HG02759 (cell line): ENCODE results near the gene BLACAT1.
"Not testable (repeated sequence)": the region's sequence is repeated elsewhere in the genome, so short reads cannot be mapped to it uniquely, and the experiment has no call there.

Experiments used
- ATAC-seq: cut with Tn5 transposase; IDR thresholded peaks from one replicate; pipeline ENCODE4 v1.9.1; 2021; ENCODE audit warnings: mild to moderate bottlenecking, moderate library complexity; ENCODE audit not compliant: unreplicated experiment

BLACAT1 gene

DNA sequence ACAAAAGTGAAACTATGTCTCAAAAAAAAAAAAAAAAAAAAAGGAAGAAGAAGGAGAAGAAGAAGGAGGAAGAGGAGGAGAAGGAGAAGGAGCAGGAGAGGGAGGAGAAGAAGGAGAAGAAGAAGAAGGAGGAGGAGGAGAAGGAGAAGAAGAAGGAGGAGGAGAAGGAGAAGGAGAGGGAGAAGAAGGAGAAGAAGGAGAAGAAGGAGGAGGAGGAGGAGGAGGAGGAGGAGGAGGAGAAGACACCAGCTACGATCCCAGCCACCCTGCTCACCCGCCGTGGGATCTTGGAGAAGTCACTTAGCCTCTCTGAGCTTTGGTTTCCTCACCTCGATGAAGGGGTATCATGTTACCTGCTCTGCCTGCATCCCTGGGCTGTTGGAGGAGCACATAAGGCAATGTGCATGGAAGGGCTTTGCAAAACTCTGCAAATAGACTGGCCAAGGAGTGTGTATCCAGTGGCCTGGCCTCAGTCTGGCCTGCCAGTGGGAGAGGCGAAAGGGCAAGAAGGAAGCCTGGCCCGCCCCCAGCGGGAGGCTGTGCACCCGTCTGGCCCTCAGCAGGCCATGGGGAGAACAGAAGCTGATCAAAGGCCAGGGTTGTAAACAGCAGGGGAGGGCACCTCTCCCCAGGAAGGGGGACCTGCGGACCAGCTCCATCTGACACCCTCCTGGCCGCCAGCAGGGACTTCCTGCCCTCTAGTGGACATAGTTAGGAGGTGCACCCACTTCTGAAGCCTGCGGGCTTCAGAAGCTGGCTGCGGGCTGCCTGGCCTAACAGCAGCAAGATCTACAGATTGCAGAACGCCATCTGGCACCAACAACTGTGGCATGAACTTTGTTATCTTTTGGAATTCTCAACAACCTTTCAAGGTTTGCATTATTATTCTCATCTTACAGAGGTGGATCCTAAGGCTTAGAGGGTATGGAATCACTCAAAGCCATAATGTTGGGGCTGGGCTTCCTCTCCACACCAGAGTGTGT is 29.4 kb upstream of the BLACAT1 start:
- ATAC-seq, result peak; percentile 57

DNA sequence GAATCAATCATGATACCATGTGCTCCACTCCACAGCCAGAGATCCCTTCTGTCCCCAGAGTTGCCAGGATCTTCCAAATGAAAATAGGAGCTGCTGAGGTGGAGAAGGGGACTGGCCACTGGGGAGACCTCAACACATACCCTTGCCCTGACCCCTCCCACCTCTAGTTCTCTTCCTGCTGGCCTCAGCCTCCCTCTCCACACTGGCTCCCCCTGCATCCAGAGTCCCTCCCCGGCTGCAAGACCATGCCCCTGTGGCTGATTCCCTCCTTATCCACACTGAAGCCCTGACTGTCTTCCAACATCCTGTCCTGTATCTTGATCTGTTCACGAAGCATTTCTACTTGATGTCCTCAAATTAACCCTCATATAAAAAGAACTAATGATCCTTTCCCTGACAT is 27.5 kb upstream of the BLACAT1 start:
- no peak for ATAC-seq

GRCh38 chr1:205482587-205482986 is 26.7 kb upstream of the BLACAT1 start:
- not testable (repeated sequence) for ATAC-seq

GRCh38 chr1:205481629-205482151 is 25.8 kb upstream of the BLACAT1 start:
- no peak for ATAC-seq

GRCh38 chr1:205481218-205481617 is 25.4 kb upstream of the BLACAT1 start:
- ATAC-seq, result no peak

DNA sequence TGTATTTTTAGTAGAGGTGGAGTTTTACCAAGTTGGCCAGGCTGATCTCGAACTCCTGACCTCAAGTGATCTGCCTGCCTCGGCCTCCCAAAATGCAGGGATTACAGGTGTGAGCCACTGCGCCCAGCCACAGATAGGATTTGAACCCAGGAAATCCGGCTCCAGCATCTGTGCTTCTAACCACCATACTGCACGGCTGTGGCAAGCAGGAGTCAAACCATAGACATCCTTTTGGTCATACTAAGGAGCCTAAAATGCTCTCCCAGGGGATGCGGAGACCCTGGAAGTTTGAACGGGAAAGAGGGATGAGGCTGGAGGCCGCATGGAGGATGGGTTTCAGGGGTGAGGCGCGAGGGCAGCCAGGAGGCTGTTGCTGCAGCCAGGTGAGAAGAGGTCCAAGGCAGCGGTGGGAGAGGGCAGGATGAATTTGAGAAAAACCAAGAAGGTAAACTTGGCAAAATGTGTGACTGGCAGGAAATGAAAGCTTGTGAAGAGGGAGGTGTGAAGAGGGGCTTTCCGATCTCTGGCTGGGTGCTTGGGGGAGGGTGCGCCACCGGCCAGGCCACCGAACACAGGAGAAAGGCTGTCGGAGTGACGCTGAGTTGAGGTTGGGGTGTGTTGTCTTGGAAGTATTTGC is 24.6 kb upstream of the BLACAT1 start:
- ATAC-seq, result no peak

GRCh38 chr1:205478985-205479384 is 23.1 kb upstream of the BLACAT1 start:
- ATAC-seq, result not testable (repeated sequence)

DNA sequence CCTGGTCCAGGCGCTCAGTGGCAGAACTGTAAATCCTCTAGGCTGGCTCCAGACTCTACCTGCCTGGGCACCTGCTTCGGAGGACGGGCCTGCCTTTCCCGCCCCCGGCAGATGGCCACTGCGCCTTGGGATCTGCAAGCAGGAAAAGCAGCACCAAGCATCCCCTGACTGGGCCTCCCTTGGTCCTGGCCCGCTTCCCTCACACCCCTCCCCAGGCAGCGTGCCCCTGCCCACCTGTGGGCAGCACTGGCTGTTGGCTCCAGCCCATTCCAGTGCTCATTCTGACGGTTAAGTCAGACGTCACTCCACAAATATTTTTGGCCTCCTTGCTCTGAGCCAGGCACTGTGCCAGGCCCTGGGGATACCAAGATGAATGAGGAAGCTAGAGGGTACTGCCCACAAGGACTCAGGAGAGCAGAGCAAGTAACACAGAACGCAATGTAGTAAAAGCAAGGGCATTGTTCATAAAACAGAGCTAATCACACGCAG is 22.0 kb upstream of the BLACAT1 start:
- ATAC-seq, result no peak

DNA sequence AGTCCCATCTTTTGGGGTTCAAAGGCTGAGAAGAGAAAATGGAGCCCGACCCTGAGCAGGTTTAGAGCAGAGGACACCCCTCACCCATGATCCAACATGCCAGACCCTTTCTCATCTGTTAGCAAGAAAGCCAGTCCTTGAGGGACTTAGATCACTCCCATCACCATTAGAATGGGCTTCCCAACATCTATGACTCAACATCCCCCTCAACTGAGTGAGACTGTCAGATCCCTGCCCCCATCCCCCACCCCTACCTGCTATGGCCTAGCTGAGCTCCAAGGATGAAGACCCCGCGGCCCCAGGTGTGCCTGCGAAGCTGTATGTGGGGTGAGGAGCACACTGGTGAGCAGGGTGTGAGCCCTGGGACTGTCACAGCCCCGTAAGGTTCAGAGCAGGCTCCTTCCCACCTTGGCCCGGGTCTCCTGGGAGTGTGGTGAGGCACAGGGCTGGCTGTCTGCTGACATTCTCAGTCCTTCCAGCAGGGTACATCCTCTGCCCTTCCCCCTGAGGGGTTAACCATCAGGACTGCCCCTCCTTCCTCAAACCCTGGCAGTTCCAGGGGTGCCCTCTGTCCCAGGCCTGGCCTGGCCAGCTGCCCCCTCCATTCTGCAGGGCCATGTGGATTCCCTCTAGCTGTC is 21.4 kb upstream of the BLACAT1 start:
- ATAC-seq, result no peak

- ATAC-seq, result no peak
These were observed 20.8 kb upstream of the BLACAT1 start for GRCh38 chr1:205476648-205477047.

DNA sequence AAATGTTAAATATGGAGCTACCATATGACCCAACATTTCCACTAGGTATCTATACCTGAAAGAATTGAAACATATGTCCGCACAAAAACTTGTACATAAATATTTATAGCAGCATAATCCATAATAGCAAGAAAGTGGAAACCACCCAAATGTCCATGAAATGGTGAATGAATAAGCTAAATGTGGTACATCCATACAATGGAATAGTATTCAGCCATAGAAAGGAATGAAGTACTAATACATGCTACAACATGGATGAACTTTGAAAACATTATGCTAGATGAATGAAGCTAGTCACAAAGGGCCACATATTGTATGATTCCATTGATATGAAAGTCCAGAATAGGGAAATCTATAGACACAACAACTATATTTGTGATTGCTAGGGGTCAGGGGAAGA is 20.0 kb upstream of the BLACAT1 start:
- no peak for ATAC-seq

DNA sequence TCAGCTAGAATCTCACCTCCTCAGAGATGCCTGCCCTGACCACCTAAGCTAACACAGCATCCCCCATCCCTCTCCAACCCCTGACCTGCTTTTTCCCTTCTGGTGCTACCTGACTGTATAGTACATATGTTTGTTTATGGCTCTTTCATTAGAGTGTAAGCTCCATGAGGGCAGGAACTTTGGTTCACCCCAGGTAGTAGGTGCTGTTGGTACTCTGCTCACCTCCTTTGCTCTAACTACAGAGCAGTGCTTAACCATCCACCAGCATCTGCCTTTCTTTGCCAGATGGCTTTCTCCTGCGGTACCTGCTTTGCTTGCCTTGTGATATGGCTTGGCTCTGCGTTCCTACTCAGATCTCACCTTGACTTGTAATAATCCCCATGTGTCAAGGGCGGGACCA is 18.7 kb upstream of the BLACAT1 start:
- no peak for ATAC-seq

GRCh38 chr1:205473966-205474365 is 18.1 kb upstream of the BLACAT1 start:
- no peak for ATAC-seq

- ATAC-seq, result no peak
These were observed 17.6 kb upstream of the BLACAT1 start for GRCh38 chr1:205473475-205473874.

DNA sequence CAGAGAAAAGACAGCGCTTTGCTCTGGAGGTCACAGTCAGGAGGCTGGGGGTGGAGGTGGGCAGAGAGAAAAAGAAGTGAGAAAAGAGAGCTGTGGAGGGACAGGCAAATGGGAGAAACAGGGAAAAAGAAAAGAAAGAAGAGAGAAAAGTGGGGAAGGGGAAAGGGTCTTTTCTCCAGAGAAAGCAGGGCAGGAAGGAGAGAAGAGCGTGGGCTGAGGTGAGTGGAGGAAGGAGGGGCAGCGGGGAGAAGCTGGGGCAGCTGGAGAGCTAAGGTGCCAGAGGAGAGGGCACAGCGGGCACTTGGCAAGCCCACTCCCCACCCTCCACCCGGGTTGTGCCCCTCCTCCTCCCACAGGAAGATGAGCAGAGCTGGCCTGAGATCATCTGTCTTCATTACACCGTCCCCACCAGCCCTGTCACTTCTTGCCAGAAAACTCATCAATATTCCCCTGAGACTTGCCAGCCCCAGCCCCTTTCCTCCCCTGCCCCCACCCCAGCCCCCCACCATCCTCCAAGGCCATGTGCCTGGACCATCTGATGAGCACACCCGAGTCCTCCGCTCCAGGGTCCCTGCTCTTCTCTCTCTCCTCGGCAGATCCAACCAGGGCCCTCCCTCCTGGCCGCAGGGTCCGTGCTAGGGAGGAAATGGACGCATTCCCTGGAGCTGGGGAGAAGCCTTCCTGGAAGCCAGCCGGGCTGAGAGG is 17.0 kb upstream of the BLACAT1 start:
- ATAC-seq, result no peak

- no peak for ATAC-seq
These were observed 14.3 kb upstream of the BLACAT1 start for GRCh38 chr1:205470131-205470530.

GRCh38 chr1:205466595-205467220 is 10.9 kb upstream of the BLACAT1 start:
- ATAC-seq, result no peak

GRCh38 chr1:205465392-205465791 is 9.5 kb upstream of the BLACAT1 start:
- ATAC-seq, result no peak

- ATAC-seq, result no peak
These were observed 3.1 kb upstream of the BLACAT1 start for GRCh38 chr1:205458777-205459566.
